Lower lobe of right lung (tissue), 2 donors: Measurements from ENCODE around the gene SNF8. TPM values are rescaled to one million over a fixed set of nuclear protein-coding genes. Genes with fewer than 3 reads are reported as not detected.
"Not testable (repeated sequence)": the region's sequence is repeated elsewhere in the genome, so short reads cannot be mapped to it uniquely, and the experiment has no call there.

Experiments used
- ATAC-seq, 2 donors: fragments of 200-7000 bp; cut with Tn5 transposase; one replicate each; pipeline ENCODE4 v1.9.1; 2020 to 2022; ENCODE audit warnings: mild to moderate bottlenecking in 2 of 2, moderate library complexity in 2 of 2
- DNase-seq: peaks from one replicate; pipeline ENCODE4 v3.0.0-alpha.2; 2020
- H3K27ac ChIP-seq: fragments of 200-600 bp; one replicate; pipeline ENCODE4 v1.8.0; 2022
- H3K27me3 ChIP-seq: fragments of 200-600 bp; one replicate; pipeline ENCODE4 v1.8.0; 2022; ENCODE audit warnings: low read depth
- H3K36me3 ChIP-seq: fragments of 200-600 bp; one replicate; pipeline ENCODE4 v1.8.0; 2022; ENCODE audit warnings: mild to moderate bottlenecking
- H3K4me1 ChIP-seq: fragments of 200-600 bp; one replicate; pipeline ENCODE4 v1.8.0; 2022
- H3K4me3 ChIP-seq: fragments of 200-600 bp; one replicate; pipeline ENCODE4 v1.8.0; 2022; ENCODE audit warnings: mild to moderate bottlenecking
- H3K9me3 ChIP-seq: fragments of 200-600 bp; one replicate; pipeline ENCODE4 v1.8.0; 2022
- intact Hi-C: fragments of 100-400 bp; cut with DNase I; formaldehyde crosslinking; loops from one replicate; pipeline ENCODE4 v1.11.0; 2022
- total RNA-seq: library from RNA; stranded (reverse); fragmentation: NEBNext Ultra II Directional; extraction: Animal tissue kit (Norgen Biotek cat#: 25700); gene quantifications from one replicate; pipeline ENCODE4 v1.2.1, GENCODE V29; 2021
- TF ChIP-seq, protein P1 (sequence below): fragments of 200-600 bp; IDR thresholded peaks from one replicate; pipeline ENCODE4 v1.8.0; 2022; ENCODE audit warnings: antibody characterized with exemption, mild to moderate bottlenecking
- donor health status: DM: no; HTN: yes; CAD: no; lungs with severe emphysema.

SNF8 gene
- total RNA-seq, 1 donor from 2014 or later = 76.9 TPM

DNA sequence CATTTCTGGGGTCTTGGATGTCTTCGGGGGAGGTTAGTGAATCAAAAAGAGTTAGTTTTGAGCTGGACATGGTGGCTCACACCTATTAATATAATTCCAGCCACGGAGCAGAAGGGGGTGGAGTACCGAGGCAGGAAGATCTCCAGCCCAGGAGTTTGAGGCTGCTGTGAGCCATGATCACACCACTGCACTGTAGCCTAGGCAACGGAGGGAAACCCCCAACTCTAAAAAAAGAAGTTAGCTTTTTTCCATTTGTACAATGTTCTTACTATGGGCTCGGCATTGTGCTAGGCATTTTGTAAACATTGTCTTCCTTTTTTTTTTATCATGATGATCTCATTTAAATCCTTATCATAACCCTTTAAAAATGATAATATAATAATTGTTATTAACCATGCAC is 8.3 kb upstream of the SNF8 start:
- Histone ChIP-seq H3K27ac (no peak overlapping the region), H3K36me3 (no peaks in the 10 kb centered on the region), H3K27me3 (peaks cover 25% of the 10 kb centered on the region), H3K9me3 (no peaks in the 10 kb centered on the region), H3K4me3 (no peak overlapping the region), H3K4me1 (no peaks in the 10 kb centered on the region)
- no peak for DNase-seq
- intact Hi-C loops = no loop called here
- no peak for ATAC-seq
- TF ChIP-seq, protein P1, sequence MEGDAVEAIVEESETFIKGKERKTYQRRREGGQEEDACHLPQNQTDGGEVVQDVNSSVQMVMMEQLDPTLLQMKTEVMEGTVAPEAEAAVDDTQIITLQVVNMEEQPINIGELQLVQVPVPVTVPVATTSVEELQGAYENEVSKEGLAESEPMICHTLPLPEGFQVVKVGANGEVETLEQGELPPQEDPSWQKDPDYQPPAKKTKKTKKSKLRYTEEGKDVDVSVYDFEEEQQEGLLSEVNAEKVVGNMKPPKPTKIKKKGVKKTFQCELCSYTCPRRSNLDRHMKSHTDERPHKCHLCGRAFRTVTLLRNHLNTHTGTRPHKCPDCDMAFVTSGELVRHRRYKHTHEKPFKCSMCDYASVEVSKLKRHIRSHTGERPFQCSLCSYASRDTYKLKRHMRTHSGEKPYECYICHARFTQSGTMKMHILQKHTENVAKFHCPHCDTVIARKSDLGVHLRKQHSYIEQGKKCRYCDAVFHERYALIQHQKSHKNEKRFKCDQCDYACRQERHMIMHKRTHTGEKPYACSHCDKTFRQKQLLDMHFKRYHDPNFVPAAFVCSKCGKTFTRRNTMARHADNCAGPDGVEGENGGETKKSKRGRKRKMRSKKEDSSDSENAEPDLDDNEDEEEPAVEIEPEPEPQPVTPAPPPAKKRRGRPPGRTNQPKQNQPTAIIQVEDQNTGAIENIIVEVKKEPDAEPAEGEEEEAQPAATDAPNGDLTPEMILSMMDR = no peak

DNA sequence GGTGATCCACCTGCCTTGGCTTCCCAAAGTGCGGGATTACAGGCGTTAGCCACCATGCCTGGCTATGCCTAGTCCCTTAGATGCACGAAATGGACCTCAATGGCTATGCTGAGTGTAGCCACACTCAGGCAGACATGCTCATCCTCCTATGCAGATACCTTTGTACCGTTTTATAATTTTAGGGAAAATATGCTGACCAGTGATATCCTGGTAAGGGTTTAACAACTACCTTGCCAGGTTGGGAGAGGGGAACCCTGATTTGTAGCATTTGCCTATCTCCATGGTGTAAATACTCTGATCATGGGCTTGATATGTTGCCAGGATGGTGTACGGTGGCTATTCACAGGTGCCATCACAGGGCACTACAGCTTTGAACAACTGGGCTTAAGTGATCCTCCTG is 6.9 kb upstream of the SNF8 start:
- intact Hi-C loops = no loop called here

DNA sequence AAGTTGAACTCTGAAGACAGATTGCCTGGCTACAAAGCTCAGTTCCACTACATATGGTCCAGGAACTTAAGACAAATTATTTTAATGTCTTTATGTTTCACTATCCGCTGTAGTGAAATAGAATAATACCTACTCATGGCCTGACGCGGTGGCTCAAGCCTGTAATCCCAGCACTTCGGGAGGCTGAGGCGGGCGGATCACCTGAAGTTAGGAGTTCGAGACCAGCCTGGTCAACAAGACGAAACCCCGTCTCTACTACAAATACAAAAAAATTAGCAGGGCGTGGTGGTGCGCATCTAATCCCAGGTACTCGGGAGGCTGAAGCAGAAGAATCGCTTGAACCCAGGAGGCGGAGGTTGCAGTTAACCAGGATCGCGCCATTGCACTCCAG is 614 bp upstream of the SNF8 start:
- H3K27me3 ChIP-seq, H3K36me3 ChIP-seq, DNase-seq, H3K9me3 ChIP-seq, ATAC-seq, intact Hi-C loops: not testable (repeated sequence)
- H3K4me3 ChIP-seq = peak overlapping the region; percentile 80
- peaks cover 16% of the 10 kb centered on the region for H3K4me1 ChIP-seq
- H3K27ac ChIP-seq = peak overlapping the region; percentile 94

More for the DNA sequence above, 6.9 kb upstream of the SNF8 start:
- DNase-seq (no peak), ATAC-seq (no peak)
- H3K4me3 ChIP-seq = no peak overlapping the region
- no peaks in the 10 kb centered on the region for H3K9me3 ChIP-seq
- no peaks in the 10 kb centered on the region for H3K36me3 ChIP-seq
- TF ChIP-seq, protein P1 = no peak
- peaks cover 25% of the 10 kb centered on the region for H3K27me3 ChIP-seq
- no peaks in the 10 kb centered on the region for H3K4me1 ChIP-seq
- H3K27ac ChIP-seq = no peak overlapping the region

DNA sequence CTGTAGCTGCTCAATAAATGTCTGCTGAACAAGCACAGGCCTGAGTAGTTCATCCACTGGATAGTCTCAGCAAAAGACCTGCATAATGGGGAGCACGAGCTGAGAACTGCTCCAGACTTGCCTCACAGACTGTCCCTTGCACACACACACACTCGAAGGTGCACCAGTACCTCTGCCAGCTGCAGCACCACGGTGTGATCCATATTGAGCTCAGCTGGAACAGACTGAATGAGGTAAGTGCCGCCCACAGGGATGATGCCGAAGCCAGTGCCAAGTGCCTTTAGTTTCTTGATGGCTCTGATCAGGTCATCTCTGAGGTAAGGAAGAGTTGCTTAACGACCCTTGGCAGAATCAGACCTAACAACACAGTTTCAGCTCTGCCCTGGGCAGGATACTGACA is 11.6 kb downstream of the SNF8 start:
- TF ChIP-seq, protein P1 = no peak
- no peak overlapping the region for H3K27ac ChIP-seq
- no peak overlapping the region for H3K4me3 ChIP-seq
- H3K27me3 ChIP-seq = no peaks in the 10 kb centered on the region
- no peaks in the 10 kb centered on the region for H3K4me1 ChIP-seq
- H3K9me3 ChIP-seq = no peaks in the 10 kb centered on the region
- H3K36me3 ChIP-seq = peaks cover 97% of the 10 kb centered on the region
- intact Hi-C loops = no loop called here
- DNase-seq (no peak), ATAC-seq (no peak)

DNA sequence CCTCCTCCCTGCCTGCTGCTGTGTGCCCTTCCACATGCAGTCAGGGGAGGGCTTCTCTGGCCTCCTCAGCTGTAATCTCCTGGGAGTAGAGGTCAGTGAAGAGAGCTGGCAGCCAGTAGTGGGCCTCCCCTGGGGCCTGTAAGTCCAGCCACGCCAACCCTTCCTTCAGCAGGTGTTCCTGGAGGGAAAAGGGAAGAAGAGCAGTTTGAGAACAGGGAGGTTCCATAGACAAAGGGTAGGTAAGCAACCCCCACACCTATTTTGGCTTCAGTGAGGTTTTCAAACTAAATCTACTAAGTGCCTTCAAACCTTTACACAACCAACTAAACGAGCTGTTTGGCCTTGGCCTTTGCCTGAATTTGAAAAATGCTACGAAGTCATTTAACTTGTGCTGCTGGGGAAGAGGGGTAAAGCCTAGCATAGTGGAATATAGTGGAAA is 14.2 kb downstream of the SNF8 start:
- H3K4me3 ChIP-seq = no peak overlapping the region
- ATAC-seq = no peak
- no peak for DNase-seq

DNA sequence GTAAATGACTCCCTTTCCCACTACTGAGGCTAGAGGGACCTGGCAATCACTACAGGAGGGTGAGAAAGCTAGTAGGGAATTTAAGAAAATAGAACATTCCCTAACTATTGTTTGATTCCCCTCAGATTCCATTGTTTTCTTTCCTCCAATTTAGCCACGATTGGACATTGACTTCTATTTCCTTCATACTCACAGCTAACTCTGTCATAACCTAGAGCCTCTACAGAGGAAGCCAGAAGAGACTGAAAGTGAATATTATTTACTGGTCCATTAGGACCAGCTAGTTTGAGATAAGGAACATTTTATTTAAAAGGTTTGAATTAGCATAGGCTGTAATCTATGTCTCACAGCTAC is 14.9 kb downstream of the SNF8 start:
- no peaks in the 10 kb centered on the region for H3K4me1 ChIP-seq
- intact Hi-C loops = no loop called here
- H3K27ac ChIP-seq = no peak overlapping the region

More for the DNA sequence above, 14.2 kb downstream of the SNF8 start:
- H3K9me3 ChIP-seq = no peaks in the 10 kb centered on the region
- no peak overlapping the region for H3K27ac ChIP-seq
- H3K4me1 ChIP-seq = no peaks in the 10 kb centered on the region
- intact Hi-C loops = no loop called here
- no peaks in the 10 kb centered on the region for H3K27me3 ChIP-seq
- peaks cover 97% of the 10 kb centered on the region for H3K36me3 ChIP-seq
- TF ChIP-seq, protein P1 = no peak

More for the DNA sequence above, 14.9 kb downstream of the SNF8 start:
- no peaks in the 10 kb centered on the region for H3K27me3 ChIP-seq
- no peak overlapping the region for H3K4me3 ChIP-seq
- H3K36me3 ChIP-seq = peaks cover 100% of the 10 kb centered on the region
- H3K9me3 ChIP-seq = no peaks in the 10 kb centered on the region
- ATAC-seq (no peak), DNase-seq (no peak)
- TF ChIP-seq, protein P1 = no peak
